ENCODE measurements around the gene TTC21B. TPM values are rescaled to one million over a fixed set of nuclear protein-coding genes. Genes with fewer than 3 reads are reported as not detected.
A peak's percentile ranks its signal among the peaks of the same experiment; 100 is the strongest.

Gene TTC21B
- total and polyA plus RNA-seq, 8 donors = 17.2 to 45.7 (median 41.7) TPM

- Histone ChIP-seq H3K9me3 (no peaks in the 10 kb centered on the region), H3K4me3 (no peak overlapping the region), H3K36me3 (peaks cover 0 to 50% of the 10 kb centered on the region in 2 donors), H3K4me1 (no peaks in the 10 kb centered on the region), H3K27ac (no peak overlapping the region), H3K27me3 (no peaks in the 10 kb centered on the region)
- intact Hi-C loops (cut with DNase I) = no loop called here
- ATAC-seq (no peak), DNase-seq (no peak)
- no peak for TF ChIP-seq CTCF (IDR thresholded peaks at IDR 0.05)
Observed at GRCh38 chr2:165911981-165912380, 41.6 kb downstream of the TTC21B start.

- ATAC-seq = no peak
Observed at GRCh38 chr2:165911231-165911630, 42.3 kb downstream of the TTC21B start.

GRCh38 chr2:165909466-165909865 lies 44.1 kb downstream of the TTC21B start:
- peak overlapping the region in 1 of 2 donors; percentile 2 for H3K27ac ChIP-seq
- DNase-seq (no peak), ATAC-seq (no peak)
- H3K9me3 ChIP-seq = no peaks in the 10 kb centered on the region
- H3K4me3 ChIP-seq = no peak overlapping the region
- no peaks in the 10 kb centered on the region for H3K4me1 ChIP-seq
- TF ChIP-seq CTCF (IDR thresholded peaks at IDR 0.05) = no peak
- no peaks in the 10 kb centered on the region for H3K27me3 ChIP-seq
- intact Hi-C loops (cut with DNase I) = no loop called here
- H3K36me3 ChIP-seq = peaks cover 0 to 28% of the 10 kb centered on the region in 2 donors

More at GRCh38 chr2:165911231-165911630, 42.3 kb downstream of the TTC21B start:
- TF ChIP-seq CTCF (IDR thresholded peaks at IDR 0.05) = no peak
- Histone ChIP-seq H3K27me3 (no peaks in the 10 kb centered on the region), H3K36me3 (peaks cover 0 to 42% of the 10 kb centered on the region in 2 donors), H3K9me3 (no peaks in the 10 kb centered on the region), H3K27ac (no peak overlapping the region), H3K4me1 (no peaks in the 10 kb centered on the region), H3K4me3 (no peak overlapping the region)
- intact Hi-C loops (cut with DNase I) = no loop called here
- DNase-seq = no peak

GRCh38 chr2:165905854-165906253 lies 47.7 kb downstream of the TTC21B start:
- no peak overlapping the region for H3K27ac ChIP-seq
- DNase-seq (no peak), ATAC-seq (no peak)
- no peaks in the 10 kb centered on the region for H3K9me3 ChIP-seq
- H3K4me1 ChIP-seq = peaks cover 6 to 13% of the 10 kb centered on the region in 2 donors
- peaks cover 0 to 11% of the 10 kb centered on the region in 2 donors for H3K36me3 ChIP-seq
- no peak for TF ChIP-seq CTCF (IDR thresholded peaks at IDR 0.05)
- H3K27me3 ChIP-seq = no peaks in the 10 kb centered on the region
- H3K4me3 ChIP-seq = no peak overlapping the region
- intact Hi-C loops (cut with DNase I) = no loop called here

- Histone ChIP-seq H3K4me1 (peaks cover 6 to 13% of the 10 kb centered on the region in 2 donors), H3K36me3 (peaks cover 0 to 14% of the 10 kb centered on the region in 2 donors), H3K27me3 (no peaks in the 10 kb centered on the region), H3K4me3 (no peak overlapping the region), H3K27ac (no peak overlapping the region), H3K9me3 (no peaks in the 10 kb centered on the region)
- TF ChIP-seq CTCF (IDR thresholded peaks at IDR 0.05) = no peak
- intact Hi-C loops (cut with DNase I) = no loop called here
- DNase-seq (no peak), ATAC-seq (no peak)
Observed at GRCh38 chr2:165905269-165905668, 48.3 kb downstream of the TTC21B start.
